K562 (cell line): Measurements from ENCODE around the gene PNCK.

Source experiments
- CHD1 ChIP-seq: fragments of 200-600 bp; sonication (generic); IDR thresholded peaks from one replicate; pipeline ENCODE4 v1.6.1; 2012; ENCODE audit warnings: mild to moderate bottlenecking, moderate library complexity, low read length, inconsistent platforms
- HDAC1 ChIP-seq, 2 experiments: fragments of 450-650 bp; IDR thresholded peaks; 2 replicates each; pipeline ENCODE4 v1.6.1; 2016 to 2017; ENCODE audit warnings: inconsistent platforms in 1 of 2, mild to moderate bottlenecking in 1 of 2, moderate library complexity in 1 of 2
- KAT7 ChIP-seq: sonication (generic); formaldehyde crosslinking; IDR thresholded peaks from 2 replicates; pipeline ENCODE4 v1.8.0; 2022; ENCODE audit warnings: missing genetic modification reagents, mild to moderate bottlenecking, borderline replicate concordance
- SRSF9 ChIP-seq: fragments of 200-400 bp; formaldehyde crosslinking; IDR thresholded peaks from 2 replicates; pipeline ENCODE4 v1.6.1; 2017; ENCODE audit warnings: low read depth, low read length, borderline replicate concordance
- TF ChIP-seq, protein P1 (sequence below): sonication (generic); formaldehyde crosslinking; IDR thresholded peaks from 2 replicates; pipeline ENCODE4 v1.8.1; 2022; ENCODE audit warnings: missing genetic modification reagents
- TF ChIP-seq, protein P2 (sequence below), 3 experiments: IDR thresholded peaks in 2 of 3; conservative IDR thresholded peaks in 1 of 3; 2 replicates each; pipeline ENCODE4 v1.5.1; 2011 to 2012; ENCODE audit warnings: low read length in 3 of 3, mild to moderate bottlenecking in 3 of 3, control low read depth in 2 of 3, improper control_type of control experiment in 1 of 3, inconsistent platforms in 1 of 3, low read depth in 1 of 3, mixed read lengths in 1 of 3, moderate library complexity in 1 of 3; ENCODE audit not compliant: insufficient read depth in 2 of 3
- TF ChIP-seq, protein P3 (sequence below): sonication (generic); formaldehyde crosslinking; IDR thresholded peaks from 2 replicates; pipeline ENCODE4 v1.9.0; 2022; ENCODE audit warnings: mild to moderate bottlenecking, missing genetic modification reagents
- TF ChIP-seq, protein P4 (sequence below): conservative IDR thresholded peaks from 2 replicates; pipeline ENCODE4 v1.6.1; 2011; ENCODE audit warnings: low read depth, mild to moderate bottlenecking, low read length; ENCODE audit not compliant: control insufficient read depth

DNA sequence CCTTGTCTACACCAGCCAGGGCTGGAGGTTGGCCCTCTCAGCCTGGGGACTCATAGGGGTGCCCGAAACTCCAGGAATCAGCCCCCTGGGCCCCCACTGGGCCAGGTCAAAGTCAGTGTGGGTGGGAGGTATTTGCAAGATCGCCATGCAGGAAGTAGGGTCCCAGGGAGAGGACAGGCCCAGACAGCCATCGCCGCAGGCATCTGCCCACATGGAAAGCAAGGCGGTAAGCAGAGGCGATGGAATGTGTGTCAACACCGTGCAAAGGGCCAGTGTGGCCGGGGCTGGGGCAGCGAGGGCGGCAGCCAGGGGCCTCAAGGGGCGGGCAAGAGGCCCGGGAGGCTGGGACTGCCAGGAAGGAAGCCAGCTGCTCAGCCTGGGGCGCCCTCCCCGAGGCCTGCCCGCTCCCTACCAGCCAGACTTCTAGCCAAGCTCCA lies 45.9 kb downstream of the PNCK start:
- TF ChIP-seq, protein P1, sequence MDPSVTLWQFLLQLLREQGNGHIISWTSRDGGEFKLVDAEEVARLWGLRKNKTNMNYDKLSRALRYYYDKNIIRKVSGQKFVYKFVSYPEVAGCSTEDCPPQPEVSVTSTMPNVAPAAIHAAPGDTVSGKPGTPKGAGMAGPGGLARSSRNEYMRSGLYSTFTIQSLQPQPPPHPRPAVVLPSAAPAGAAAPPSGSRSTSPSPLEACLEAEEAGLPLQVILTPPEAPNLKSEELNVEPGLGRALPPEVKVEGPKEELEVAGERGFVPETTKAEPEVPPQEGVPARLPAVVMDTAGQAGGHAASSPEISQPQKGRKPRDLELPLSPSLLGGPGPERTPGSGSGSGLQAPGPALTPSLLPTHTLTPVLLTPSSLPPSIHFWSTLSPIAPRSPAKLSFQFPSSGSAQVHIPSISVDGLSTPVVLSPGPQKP (CRISPR knock-in tag): no peak
- TF ChIP-seq, protein P2, sequence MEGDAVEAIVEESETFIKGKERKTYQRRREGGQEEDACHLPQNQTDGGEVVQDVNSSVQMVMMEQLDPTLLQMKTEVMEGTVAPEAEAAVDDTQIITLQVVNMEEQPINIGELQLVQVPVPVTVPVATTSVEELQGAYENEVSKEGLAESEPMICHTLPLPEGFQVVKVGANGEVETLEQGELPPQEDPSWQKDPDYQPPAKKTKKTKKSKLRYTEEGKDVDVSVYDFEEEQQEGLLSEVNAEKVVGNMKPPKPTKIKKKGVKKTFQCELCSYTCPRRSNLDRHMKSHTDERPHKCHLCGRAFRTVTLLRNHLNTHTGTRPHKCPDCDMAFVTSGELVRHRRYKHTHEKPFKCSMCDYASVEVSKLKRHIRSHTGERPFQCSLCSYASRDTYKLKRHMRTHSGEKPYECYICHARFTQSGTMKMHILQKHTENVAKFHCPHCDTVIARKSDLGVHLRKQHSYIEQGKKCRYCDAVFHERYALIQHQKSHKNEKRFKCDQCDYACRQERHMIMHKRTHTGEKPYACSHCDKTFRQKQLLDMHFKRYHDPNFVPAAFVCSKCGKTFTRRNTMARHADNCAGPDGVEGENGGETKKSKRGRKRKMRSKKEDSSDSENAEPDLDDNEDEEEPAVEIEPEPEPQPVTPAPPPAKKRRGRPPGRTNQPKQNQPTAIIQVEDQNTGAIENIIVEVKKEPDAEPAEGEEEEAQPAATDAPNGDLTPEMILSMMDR (IDR thresholded peaks at IDR 0.05 in 2 of 3, conservative IDR thresholded peaks at IDR 0.05 in 1 of 3; ENCODE audit: insufficient read depth in 2 of 3, low read depth in 1 of 3, low read length in 3 of 3): no peak
- TF ChIP-seq, protein P3, sequence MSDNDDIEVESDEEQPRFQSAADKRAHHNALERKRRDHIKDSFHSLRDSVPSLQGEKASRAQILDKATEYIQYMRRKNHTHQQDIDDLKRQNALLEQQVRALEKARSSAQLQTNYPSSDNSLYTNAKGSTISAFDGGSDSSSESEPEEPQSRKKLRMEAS (CRISPR knock-in tag): no peak
- no peak for TF ChIP-seq CHD1
- TF ChIP-seq, protein P4, sequence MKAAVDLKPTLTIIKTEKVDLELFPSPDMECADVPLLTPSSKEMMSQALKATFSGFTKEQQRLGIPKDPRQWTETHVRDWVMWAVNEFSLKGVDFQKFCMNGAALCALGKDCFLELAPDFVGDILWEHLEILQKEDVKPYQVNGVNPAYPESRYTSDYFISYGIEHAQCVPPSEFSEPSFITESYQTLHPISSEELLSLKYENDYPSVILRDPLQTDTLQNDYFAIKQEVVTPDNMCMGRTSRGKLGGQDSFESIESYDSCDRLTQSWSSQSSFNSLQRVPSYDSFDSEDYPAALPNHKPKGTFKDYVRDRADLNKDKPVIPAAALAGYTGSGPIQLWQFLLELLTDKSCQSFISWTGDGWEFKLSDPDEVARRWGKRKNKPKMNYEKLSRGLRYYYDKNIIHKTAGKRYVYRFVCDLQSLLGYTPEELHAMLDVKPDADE: no peak
- no peak for TF ChIP-seq KAT7 (CRISPR knock-in tag)
- TF ChIP-seq HDAC1 (IDR thresholded peaks at IDR 0.05): no peak
- TF ChIP-seq SRSF9: no peak
